HG02763 (cell line): ENCODE measurements around the gene C12orf75.
"Not testable (repeated sequence)": the region's sequence is repeated elsewhere in the genome, so short reads cannot be mapped to it uniquely, and the experiment has no call there.

Experiments used
- ATAC-seq: cut with Tn5 transposase; IDR thresholded peaks from one replicate; pipeline ENCODE4 v1.9.1; 2021; ENCODE audit warnings: mild to moderate bottlenecking, moderate library complexity; ENCODE audit not compliant: unreplicated experiment

Gene C12orf75

GRCh38 chr12:105309384-105309783 lies 21.1 kb upstream of the C12orf75 start:
- ATAC-seq: not testable (repeated sequence)

- not testable (repeated sequence) for ATAC-seq
These were observed 19.9 kb upstream of the C12orf75 start for GRCh38 chr12:105310476-105311085.

- not testable (repeated sequence) for ATAC-seq
These were observed 18.6 kb upstream of the C12orf75 start for GRCh38 chr12:105311936-105312335.

GRCh38 chr12:105313755-105314154 lies 16.7 kb upstream of the C12orf75 start:
- ATAC-seq: not testable (repeated sequence)

GRCh38 chr12:105315130-105315529 lies 15.4 kb upstream of the C12orf75 start:
- no peak for ATAC-seq

GRCh38 chr12:105315726-105316125 lies 14.8 kb upstream of the C12orf75 start:
- ATAC-seq: no peak

GRCh38 chr12:105316931-105317852 lies 13.3 kb upstream of the C12orf75 start:
- no peak for ATAC-seq

- ATAC-seq: no peak
These were observed 12.4 kb upstream of the C12orf75 start for GRCh38 chr12:105317942-105318621.

DNA sequence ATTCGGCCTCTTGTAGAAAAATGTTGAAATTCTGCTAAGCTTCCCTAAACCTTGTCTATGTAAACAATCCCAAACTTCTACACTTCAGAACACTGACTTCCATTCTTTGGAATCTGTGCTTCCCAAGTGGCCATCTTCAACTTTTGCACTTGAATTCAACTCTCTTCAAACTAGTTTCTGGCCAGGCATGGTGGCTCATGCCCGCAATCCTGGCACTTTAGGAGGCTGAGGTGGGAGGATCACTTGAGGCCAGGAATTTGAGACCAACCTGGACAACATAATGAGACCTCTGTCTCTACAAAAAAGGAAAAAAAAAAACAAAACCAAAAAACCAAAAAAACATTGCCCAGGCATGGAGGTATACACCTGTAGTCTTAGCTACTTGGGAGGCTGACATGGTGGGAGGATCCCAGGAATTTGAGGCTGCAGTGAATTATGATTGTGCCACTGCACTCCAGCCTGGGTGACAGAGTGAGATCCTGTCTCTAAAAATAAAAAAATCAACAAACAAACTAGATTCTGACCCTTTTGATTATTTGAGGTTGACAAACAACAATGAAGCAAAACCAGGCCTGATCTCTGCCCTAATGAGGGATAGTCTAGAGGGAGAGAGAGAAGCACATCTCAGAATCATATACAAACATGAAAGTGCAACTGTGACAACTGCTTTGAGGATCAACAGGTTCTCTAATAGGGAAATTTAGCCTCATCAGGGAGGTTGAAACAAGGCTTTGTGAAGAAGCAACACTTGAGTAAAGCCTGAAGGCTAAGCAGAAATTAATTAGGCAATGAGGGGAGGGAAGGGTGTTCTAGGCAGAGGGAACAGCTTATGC lies 11.6 kb upstream of the C12orf75 start:
- ATAC-seq: no peak

DNA sequence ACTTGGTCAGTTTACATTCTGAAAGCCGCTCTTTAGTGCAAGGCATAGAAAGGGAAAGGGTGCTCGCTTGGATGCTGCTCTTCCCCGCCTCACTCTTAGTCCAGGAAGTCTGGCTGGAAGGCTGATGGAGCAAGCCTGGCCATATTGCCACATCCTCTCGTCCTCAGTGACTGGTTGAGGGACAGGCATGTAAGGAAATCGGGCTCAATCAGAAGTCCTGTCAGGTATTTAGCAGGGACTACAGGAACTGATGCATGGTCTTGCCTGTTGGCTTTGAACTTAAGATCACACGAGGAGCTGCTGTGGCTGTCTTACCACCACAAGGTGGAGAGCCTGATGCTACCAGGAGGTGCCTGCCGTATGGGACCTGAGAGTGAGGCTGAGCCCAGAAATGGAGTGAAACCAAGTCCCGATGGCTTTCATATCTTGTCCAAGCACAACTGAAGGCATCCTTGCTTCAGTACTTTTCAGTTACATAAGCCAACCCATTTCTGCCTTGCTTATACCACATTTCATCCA lies 10.7 kb upstream of the C12orf75 start:
- no peak for ATAC-seq

DNA sequence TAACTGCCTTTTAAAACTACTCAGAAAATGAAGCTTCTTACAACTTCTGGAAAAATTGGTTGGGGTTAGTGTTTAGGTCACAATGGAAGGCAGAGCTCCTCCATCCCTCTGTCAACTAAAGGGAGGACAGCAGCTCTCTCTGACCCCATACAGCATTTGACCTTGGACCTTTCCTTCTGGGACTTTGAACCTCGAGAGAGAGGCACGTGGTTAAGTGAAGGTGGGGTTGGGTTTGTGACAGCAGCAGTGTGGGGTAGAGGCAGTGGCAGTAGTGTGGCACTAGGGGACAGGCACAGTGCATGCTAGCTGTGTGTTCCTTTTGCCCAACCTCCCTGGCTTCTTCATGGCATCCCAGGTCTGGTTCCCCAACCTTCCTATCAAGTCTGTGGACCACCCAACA lies 9.4 kb upstream of the C12orf75 start:
- ATAC-seq: no peak

- ATAC-seq: no peak
These were observed 8.4 kb upstream of the C12orf75 start for GRCh38 chr12:105322070-105322469.

- no peak for ATAC-seq
These were observed 5.8 kb upstream of the C12orf75 start for GRCh38 chr12:105324704-105325103.

DNA sequence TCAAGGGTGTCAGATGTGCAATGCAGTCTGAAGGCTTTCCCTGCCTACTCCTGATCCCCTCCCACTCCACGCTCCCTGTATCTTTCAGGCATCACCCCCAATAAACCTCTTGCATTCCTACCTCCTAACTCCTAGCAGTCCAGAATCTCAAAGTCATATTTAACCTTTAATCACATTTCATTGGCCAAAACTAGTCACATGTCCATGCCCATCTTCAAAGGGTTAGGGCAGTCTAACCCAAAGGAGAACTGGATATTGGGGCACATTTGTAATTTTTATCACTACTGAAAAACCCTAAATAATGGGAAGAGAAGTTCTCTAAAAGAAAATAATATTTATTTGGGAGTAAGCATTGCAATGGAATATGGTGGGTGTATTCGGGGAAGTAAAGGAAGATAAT lies 5.4 kb upstream of the C12orf75 start:
- ATAC-seq: no peak

DNA sequence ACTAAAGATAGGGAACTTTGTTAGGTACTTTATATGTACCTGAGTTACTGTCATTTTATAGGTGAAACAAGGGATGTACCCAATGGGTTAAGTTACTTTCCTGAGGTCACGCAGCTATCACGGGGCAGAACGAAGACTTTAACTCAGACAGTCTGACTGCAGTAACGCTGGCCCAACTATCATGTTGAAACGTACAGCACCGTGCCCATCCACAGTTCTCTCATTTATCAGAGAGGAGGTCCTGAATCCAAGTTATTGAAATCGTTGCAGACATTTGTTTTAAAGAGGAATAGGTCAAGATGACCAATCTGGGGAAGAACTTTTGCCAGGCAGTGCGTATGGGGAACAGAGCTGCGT lies 587 bp upstream of the C12orf75 start:
- ATAC-seq: no peak

GRCh38 chr12:105330931-105331804 lies 677 bp downstream of the C12orf75 start:
- ATAC-seq: peak; percentile 9

GRCh38 chr12:105331805-105332251 lies 1.3 kb downstream of the C12orf75 start:
- ATAC-seq: no peak

- not testable (repeated sequence) for ATAC-seq
These were observed 1.8 kb downstream of the C12orf75 start for GRCh38 chr12:105332286-105332685.

GRCh38 chr12:105332925-105333324 lies 2.4 kb downstream of the C12orf75 start:
- ATAC-seq: no peak

- ATAC-seq: no peak
These were observed 3.5 kb downstream of the C12orf75 start for GRCh38 chr12:105334001-105334400.
